Stimulated activated CD8-positive, alpha-beta memory T cell treated with anti-CD3 and anti-CD28 coated beads, Interleukin-7, amount 100 ng/mL, for 48 hours (primary cell): ENCODE data around the gene CCDC57.

ENCODE experiments used
- DNase-seq, 2 donors: peaks; one replicate each; pipeline ENCODE4 v3.0.0-alpha.2; 2020; ENCODE audit warnings: low read depth in 1 of 2; ENCODE audit errors: extremely low read depth in 1 of 2

Gene CCDC57

DNA sequence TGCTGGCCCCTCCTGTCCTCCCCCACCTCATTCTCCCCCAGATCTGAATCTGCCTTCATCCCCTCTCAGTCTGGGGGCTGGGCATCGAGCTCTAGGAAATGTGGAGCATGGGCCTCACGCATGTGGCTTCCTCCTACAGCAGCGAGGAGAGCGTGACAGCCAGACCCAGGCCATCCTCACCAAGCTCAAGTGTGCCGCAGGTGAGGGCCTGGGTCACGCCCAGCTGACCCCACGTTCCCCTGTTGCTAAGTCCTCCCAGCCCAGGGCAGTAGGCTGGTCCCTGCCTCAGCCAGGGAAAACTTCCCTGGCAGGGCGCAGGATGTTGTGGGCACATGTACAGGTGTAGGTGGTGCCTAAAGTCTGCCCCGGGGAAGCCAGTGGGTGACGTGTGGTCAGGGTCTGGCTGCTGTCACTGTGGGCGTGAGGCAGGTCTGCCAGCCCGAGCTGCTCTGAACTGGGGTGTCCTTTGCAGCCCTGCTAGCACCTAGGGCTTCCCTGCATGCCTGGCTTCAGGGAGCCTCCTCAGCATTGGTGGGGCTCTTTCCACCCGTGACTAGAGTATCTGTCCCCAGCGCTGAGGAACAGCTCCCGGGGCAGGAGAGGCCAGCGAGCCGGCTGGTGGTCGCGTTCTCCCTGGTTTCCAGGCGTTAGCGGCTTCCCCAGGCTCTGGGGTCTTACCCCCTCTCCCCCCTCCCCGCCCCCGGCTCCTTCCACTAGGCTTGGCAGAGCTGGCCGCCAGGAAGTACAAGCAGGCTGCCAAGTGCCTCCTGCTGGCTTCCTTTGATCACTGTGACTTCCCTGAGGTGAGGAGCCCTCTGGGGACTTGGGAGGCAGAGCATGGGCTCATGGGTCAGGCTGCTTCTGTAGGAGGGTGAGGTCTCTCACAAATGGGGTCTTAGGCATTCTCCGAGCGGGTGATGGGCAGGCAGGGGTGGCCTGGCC lies 157.3 kb downstream of the CCDC57 start:
- DNase-seq: no peak

DNA sequence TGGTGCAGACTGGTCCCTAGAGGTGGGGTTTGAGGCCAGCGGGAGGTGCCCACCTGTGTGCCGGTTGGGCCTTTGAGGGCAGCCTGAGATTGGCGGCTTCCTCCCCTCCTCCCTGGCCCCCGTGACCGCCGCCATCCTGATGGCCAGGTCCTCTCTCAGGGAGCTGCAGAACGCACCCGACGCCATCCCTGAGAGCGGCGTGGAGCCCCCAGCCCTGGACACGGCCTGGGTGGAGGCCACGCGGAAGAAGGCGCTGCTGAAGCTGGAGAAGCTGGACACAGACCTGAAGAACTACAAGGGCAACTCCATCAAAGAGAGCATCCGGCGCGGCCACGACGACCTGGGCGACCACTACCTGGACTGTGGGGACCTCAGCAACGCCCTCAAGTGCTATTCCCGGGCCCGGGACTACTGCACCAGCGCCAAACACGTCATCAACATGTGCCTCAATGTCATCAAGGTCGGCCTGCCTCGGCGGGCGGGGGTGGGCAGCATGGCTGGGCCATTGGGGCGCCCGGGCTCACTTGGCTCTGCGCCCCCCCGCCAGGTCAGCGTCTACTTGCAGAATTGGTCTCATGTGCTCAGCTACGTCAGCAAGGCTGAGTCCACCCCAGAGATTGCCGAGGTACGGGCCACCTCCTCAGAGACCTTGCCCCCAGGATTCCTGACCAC lies 158.2 kb downstream of the CCDC57 start:
- DNase-seq: no peak

DNA sequence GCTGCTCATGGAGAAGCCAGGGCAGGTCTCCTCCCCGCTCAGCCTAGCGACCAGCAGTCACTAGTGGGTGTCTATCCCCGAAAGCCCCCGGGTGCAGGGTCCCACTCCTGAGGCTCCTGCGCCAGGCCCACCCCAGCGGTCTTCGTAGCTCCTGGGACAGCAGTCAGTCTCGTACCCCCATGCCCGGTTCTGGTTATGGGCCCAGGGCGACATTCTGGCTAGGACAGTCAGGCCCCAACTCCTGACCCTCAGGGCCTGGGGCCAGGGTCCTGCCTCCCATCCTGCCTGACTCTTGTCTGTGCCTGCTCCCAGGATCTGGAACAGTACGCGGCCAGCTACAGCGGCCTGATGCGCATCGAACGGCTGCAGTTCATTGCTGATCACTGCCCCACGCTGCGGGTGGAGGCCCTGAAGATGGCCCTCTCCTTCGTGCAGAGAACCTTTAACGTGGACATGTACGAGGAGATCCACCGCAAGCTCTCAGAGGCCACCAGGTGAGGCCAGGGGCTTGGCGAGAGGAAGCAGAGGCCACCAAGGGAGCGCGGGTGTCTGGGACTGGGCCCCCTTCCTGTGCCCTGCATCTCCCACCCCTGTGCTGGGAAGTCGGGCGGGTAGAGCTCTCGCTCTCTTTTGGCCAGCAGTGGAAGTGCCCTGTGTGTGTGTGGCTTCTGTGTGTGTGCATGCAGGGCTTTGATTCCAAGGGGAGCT lies 158.9 kb downstream of the CCDC57 start:
- no peak for DNase-seq

DNA sequence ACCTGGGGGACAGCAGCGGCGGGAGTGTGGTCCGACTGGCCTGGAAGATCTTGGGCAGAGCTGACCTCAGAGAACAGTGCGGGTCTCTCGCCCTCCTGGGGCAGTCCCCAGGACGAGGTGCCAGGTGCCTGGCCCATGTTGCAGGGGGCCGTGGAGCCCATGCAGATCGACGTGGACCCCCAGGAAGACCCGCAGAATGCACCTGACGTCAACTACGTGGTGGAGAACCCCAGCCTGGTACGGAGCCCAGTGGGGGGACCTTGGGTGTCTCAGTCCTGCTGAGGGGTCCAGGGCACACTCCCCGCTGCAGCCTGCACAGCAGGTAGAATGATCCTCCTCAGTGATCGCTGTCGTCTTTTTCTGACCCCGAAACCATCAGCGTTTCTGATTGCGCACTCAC lies 159.5 kb downstream of the CCDC57 start:
- DNase-seq: no peak

DNA sequence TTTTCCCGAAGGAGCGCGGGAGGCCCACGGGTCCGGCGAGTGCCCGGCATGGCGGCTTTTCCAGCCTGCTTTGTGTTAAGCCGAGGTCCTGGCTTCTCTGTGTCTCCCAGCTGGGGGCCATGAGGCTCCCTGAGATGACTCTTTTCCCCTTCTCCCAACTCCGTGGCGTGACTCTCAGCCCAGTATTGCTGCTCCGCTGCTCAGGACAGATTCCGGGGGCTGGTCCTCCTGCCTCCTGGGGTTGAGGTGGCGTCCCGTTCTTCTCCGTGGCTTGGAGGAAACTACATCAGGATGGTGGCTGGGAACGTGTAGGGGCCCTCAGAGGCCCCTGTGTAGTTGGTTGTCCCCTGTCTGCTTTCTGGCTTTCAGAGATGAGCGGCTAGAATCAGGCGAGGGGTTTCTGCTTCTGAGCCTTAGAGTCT lies 160.0 kb downstream of the CCDC57 start:
- DNase-seq: no peak

DNA sequence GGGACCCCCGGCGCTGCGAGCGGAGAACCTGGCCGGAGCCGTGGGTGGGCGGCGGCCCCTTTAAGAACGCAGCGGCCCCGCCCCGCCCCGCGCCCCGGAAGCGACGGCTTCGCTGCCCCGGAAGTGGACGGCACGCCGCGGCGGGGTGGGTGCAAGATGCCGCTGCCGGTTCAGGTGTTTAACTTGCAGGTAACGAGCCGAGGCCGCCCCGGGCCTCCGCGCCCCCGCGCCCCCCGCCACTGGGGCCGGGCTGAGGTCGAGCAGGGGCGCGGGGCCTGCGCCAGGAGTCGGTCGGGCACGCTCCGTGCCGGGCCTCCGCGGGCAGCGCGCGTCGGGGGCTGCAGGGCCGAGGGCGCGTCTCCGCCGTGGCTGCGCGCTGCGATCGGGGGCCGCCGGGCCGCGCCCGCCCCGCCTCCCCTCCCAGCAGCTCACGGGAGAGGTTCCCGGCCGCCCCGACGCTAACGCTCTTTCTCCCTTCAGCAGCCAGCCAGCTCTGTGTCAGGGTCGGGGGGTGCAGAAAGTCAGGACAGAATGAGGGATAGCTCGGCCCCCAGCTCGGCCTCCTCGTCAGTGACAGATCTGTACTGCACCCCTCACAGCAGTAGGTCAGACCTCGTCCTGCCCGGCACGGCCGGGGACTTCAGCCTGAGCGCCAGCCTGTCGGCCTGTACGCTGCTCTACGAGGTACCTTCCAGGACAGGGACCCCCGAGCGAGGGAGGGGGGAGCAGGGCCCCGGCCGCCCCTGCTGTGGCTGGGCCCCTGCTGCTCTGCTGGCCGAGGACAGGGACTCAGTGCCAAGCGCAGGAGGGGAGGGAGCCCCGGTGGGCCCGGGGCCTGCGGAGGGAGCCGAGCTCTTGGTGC lies 160.6 kb downstream of the CCDC57 start, which contains the start of the genes GPS1 and RFNG:
TSS of gene GPS1 (plus strand) at position 123 of the 862 bp plus-strand sequence. CDS start at position 157, 34 bp downstream.
TSS of gene RFNG (minus strand) at position 36 of the 862 bp plus-strand sequence. CDS start 45 bp downstream, outside the sequence.
- DNase-seq: peak; percentile 76 to 78
